GM20431 (cell line): ENCODE data around the gene PC.

ENCODE experiments used
- in situ Hi-C: fragments of 300-500 bp; cut with MseI, MboI; formaldehyde crosslinking; loops from one replicate; pipeline ENCODE4 v1.15.0; 2020; ENCODE audit warnings: low sequenced_read_pairs; ENCODE audit not compliant: unreplicated experiment

PC gene

DNA sequence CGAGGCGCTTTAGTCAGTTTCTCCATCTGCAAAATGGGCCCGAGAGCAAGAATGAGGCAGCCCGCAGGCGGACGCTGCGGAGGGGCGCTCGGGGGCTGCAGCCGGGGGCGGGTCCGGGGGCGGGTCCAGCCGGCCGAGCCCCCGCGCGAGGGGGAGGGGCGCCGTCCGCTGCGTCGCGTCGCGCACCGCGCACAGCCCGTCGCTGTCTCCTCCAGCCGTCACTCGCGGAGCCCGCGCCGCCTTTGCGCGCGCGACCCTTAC is 282 bp downstream of the PC start:
- in situ Hi-C loops = no loop called here

- in situ Hi-C loops = no loop called here
Measured at GRCh38 chr11:66956689-66957290, 1.4 kb downstream of the PC start.

- in situ Hi-C loops = no loop called here
Measured at GRCh38 chr11:66953081-66953833, 4.9 kb downstream of the PC start.

GRCh38 chr11:66951927-66952337 is 6.3 kb downstream of the PC start:
- in situ Hi-C loops = no loop called here

DNA sequence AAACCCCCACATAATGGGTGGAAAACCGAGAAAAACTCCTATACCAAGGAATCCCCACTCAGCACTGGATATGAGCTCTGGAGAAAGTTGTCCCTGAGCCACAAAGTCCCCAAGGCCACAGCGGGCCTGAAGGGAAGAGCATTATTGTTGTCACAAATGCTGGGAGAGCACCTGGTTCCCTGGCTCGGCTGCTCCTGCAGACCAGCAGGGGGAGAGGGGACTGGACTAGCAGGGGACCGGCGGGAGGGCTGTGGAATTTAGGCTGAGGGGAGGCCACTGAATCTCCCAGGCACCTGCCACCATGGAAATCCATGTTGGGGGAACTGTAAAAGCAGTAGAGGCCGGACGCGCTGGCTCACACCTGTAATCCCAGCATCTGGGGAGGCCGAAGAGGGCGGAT is 7.0 kb downstream of the PC start:
- in situ Hi-C loops = no loop called here

DNA sequence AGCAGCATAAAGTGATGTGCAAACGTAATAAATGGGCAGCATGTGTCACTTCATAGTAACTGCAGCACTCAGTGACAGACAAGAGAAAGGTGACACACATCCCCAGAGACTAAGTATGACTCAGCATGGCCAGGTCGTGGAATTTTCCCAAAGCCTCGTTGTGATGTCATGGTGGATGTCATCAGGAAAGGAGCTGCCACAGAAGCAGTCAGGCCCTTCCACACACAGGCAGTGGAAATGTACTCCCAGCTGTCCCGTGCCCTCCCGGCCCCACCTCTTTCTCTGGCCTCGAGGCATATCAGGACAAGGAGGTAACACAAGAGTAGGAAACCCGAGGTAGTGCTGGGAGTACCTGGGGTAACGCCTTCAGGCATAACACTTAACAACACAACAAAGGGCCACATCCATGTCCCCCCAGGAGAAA is 8.1 kb downstream of the PC start:
- in situ Hi-C loops = no loop called here

DNA sequence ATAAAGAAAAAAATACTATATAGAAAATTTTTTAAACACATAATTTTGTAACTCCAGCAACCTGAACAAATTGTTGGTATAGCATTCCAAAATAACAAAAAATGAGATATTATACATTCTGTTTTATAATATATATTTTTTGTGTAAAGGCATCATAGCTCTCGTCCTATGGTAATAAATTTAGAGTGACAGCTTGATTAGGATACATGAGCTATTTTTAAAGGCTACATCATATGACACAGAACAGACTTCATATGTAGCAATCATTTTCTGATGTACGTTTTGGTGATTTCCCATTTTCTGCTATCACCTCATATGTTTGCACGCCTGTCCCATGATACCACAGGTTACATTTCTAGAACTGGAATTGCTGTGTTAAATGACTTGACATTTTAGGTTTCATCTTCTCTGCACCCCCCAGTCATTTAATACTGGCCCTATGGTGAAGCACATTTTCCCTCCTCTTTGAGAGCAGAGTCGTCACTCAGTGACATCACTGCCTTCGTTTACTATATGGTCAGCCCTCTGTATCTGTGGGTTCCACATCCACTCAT is 19.5 kb downstream of the PC start:
- in situ Hi-C loops = no loop called here

DNA sequence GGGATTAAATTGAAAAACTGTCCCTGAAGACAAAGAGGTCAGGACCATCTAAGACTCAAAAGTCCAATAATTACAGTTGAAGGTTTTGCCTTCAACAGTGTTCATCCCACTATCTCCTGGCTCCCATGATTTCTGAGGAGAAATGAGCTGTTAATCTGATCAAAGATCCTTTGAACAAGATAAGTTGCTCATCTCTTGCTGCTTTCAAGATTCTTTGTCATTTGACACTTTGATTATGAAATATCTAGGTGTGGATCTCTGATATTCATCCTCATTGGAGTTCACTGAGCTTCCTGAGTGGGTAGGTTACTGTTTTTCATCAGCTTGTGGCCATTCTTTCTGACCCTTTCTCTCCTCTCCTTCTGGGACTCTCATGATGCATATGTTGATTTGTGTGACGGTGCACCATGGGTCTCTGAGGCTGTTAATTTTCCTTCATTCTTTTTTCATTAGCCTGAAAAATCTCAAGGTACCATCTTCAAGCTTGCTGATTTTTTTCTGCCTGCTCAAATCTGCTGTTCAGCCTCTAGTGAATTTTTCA is 20.9 kb downstream of the PC start:
- in situ Hi-C loops = no loop called here

- in situ Hi-C loops = no loop called here
Measured at GRCh38 chr11:66936311-66936711, 21.9 kb downstream of the PC start.

- in situ Hi-C loops = no loop called here
Measured at GRCh38 chr11:66934950-66935779, 23.0 kb downstream of the PC start.

DNA sequence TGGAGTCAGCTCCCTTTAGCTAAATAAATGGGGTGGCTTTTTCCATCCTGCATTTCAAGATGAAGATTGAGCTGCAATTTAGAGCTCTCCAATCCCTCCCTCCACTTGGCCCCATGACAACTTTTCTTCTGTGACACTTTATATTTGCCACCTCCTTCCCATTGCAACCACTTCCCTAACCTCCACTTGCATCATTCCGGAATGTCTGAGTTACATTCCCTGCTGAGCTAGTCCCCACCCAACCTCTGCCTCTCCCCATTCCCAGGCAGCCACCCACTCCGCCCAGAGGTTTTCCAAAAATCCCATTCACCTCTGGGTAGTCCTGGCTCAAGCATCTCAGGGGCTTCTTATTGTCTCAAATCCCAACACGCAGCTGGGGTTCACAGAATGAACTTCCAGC is 24.7 kb downstream of the PC start:
- in situ Hi-C loops = no loop called here

DNA sequence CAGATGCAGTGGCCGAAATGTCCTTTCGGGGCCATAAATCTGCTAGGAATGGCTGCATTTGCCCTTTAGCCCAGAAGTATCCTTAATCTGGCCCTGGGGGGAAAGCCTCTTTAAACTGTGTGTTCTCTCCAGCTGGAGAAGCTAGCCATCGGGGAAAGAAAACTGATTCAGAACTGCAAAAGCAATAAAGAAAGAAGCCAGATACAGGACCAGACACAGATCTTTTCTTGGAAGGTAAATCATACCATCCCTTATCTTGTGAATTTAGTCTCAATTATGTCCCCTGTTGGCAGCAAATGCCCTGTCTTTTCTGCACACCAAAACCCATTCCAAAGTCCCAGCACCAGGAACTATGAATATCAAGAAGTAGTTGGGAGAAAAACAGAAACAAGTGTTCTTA is 25.6 kb downstream of the PC start:
- in situ Hi-C loops = no loop called here

DNA sequence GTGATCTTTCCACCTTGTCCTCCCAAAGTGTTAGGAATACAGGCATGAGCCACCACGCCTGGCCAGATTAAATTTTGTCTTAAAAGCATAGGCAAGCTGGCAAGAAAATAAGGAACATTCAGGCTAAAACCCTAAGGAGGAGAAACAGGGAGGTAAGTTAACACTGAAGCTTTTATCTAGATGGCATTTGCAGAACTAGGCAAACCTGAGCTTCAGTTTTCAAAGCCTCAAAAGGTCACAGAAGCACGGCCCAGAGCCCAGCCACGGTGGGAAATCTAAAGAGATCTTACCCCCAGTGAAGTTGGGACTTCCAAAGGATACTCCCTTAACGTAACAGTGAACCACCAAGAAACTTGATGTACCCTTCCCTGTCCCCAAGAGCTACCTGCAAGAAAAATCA is 28.4 kb downstream of the PC start:
- in situ Hi-C loops = no loop called here

GRCh38 chr11:66924272-66924671 is 33.9 kb downstream of the PC start:
- in situ Hi-C loops = no loop called here

GRCh38 chr11:66922551-66922950 is 35.6 kb downstream of the PC start:
- in situ Hi-C loops = no loop called here

GRCh38 chr11:66920978-66921784 is 37.0 kb downstream of the PC start:
- in situ Hi-C loops = no loop called here

- in situ Hi-C loops = no loop called here
Measured at GRCh38 chr11:66919923-66920322, 38.3 kb downstream of the PC start.

- in situ Hi-C loops = no loop called here
Measured at GRCh38 chr11:66918741-66919140, 39.4 kb downstream of the PC start.

- in situ Hi-C loops = no loop called here
Measured at GRCh38 chr11:66915866-66916265, 42.3 kb downstream of the PC start.
